HG03571 (cell line): ENCODE data around the gene ZNF134.

Experiments
- ATAC-seq: cut with Tn5 transposase; IDR thresholded peaks from one replicate; pipeline ENCODE4 v1.9.1; 2021; ENCODE audit not compliant: unreplicated experiment

Gene ZNF134

GRCh38 chr19:57637379-57637778 is 23.3 kb downstream of the ZNF134 start:
- ATAC-seq: no peak

- ATAC-seq: no peak
Measured at GRCh38 chr19:57641715-57642234, 27.7 kb downstream of the ZNF134 start.

- no peak for ATAC-seq
Measured at GRCh38 chr19:57642396-57643046, 28.5 kb downstream of the ZNF134 start.

- ATAC-seq: no peak
Measured at GRCh38 chr19:57643734-57644133, 29.7 kb downstream of the ZNF134 start.

- no peak for ATAC-seq
Measured at GRCh38 chr19:57648331-57649003, 34.4 kb downstream of the ZNF134 start.

- no peak for ATAC-seq
Measured at GRCh38 chr19:57651654-57651996, 37.6 kb downstream of the ZNF134 start.

- no peak for ATAC-seq
Measured at GRCh38 chr19:57653689-57654088, 39.6 kb downstream of the ZNF134 start.

GRCh38 chr19:57655443-57655842 is 41.4 kb downstream of the ZNF134 start:
- ATAC-seq: no peak

GRCh38 chr19:57656346-57656745 is 42.3 kb downstream of the ZNF134 start:
- no peak for ATAC-seq

GRCh38 chr19:57664269-57665127 is 50.5 kb downstream of the ZNF134 start:
- no peak for ATAC-seq

GRCh38 chr19:57665261-57665806 is 51.3 kb downstream of the ZNF134 start:
- ATAC-seq: no peak

- no peak for ATAC-seq
Measured at GRCh38 chr19:57667228-57667627, 53.2 kb downstream of the ZNF134 start.

GRCh38 chr19:57668635-57669034 is 54.6 kb downstream of the ZNF134 start, which contains the start of gene ZSCAN4:
ZSCAN4 (plus strand) TSS chr19:57668935; CDS start chr19:57676146, 7,211 bp downstream.
- no peak for ATAC-seq

- ATAC-seq: no peak
Measured at GRCh38 chr19:57671124-57671895, 57.3 kb downstream of the ZNF134 start.

GRCh38 chr19:57672466-57672865 is 58.4 kb downstream of the ZNF134 start:
- no peak for ATAC-seq
